ENCODE measurements around the gene ICE2. TPM values are rescaled to one million over a fixed set of nuclear protein-coding genes. Genes with fewer than 3 reads are reported as not detected.

Gene ICE2
- total and polyA plus RNA-seq, 2 of the 8 experiments (the other 6 are each of a cell fraction or from before 2014, with no cell fraction given) = 40.0 to 87.3 TPM

DNA sequence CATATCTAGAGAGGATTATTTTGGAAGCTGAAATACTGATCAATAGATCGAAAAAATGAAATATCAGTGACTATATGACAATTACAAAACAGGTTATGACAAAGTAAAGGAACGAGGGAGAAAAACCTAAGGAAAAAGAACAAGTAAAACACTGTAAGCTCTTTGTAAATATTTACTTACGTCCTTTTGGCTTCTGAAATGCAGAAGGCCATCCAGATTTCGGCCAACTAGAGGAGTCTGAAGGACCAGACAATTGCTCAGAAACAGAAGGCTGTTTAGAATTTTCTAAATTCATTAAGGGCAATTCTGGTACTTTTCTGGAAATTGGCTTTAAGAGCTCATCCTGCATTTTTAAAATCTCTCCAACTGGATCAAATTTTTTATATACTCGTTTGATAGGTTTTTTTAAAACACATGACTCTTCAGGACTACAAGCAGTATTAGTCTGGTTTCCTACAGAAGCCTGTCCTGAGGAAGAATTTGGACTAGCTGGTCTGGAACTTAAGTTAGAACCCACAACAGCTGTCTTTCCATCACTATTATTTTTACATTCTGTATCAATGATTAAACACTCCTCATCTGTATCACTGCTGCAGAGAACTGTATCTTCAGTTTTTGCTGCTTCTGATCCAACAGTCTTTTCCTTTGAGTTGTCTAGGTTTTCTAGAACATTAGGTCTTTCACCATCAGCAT is 30.1 kb downstream of the ICE2 start:
- H3K4me1 ChIP-seq (replicated peaks in 1 of 4; ENCODE audit: control insufficient read depth in 3 of 4, insufficient read depth in 4 of 4, low read length in 3 of 4) = no peaks in the 10 kb centered on the region
- no peak overlapping the region for H2BK5ac ChIP-seq (ENCODE audit: low read depth, low read length)
- no peaks in the 10 kb centered on the region for H3K79me2 ChIP-seq (ENCODE audit: control insufficient read depth in 1 of 2, insufficient read depth in 2 of 2, low read length in 2 of 2)
- no peak overlapping the region for H3K23ac ChIP-seq (ENCODE audit: insufficient read length)
- H4K91ac ChIP-seq (replicated peaks; ENCODE audit: insufficient read length, low read length) = no peak overlapping the region
- no peak overlapping the region for H3K4ac ChIP-seq (replicated peaks; ENCODE audit: insufficient read length, low read depth, low read length)
- ChIA-PET CTCF (ENCODE audit: partially characterized antibody) (interaction anchor here (0.7 to 1.8 kb wide), 5 partner anchors 8 to 120 kb away, joined by 3 to 6 read pairs (median 3); no protein-coding TSS in a partner anchor), POLR2A (ENCODE audit: partially characterized antibody) (interaction anchor here (0.6 to 1.5 kb wide), 3 partner anchors 9 to 18 kb away, joined by 3 read pairs; no protein-coding TSS in a partner anchor)
- no peak overlapping the region for H3K14ac ChIP-seq (ENCODE audit: insufficient read length)
- no peak overlapping the region for H3K4me2 ChIP-seq (ENCODE audit: insufficient read depth in 1 of 2, low read depth in 2 of 2, low read length in 2 of 2)
- H3K23me2 ChIP-seq (ENCODE audit: low read depth, low read length) = no peaks in the 10 kb centered on the region
- H3K18ac ChIP-seq (ENCODE audit: extremely low read depth, low read length) = no peak overlapping the region
- H3K27ac ChIP-seq (ENCODE audit: low read depth, low read length) = no peak overlapping the region
- H2AFZ ChIP-seq (ENCODE audit: low read length) = no peak overlapping the region
- no peak overlapping the region for H2BK12ac ChIP-seq (ENCODE audit: low read depth, low read length)
- no peak overlapping the region for H2BK120ac ChIP-seq (replicated peaks; ENCODE audit: low read depth, low read length)
- H3K9me3 ChIP-seq (ENCODE audit: insufficient read depth in 2 of 2, low read depth in 1 of 2, low read length in 1 of 2) = no peaks in the 10 kb centered on the region
- H4K20me1 ChIP-seq (replicated peaks in 1 of 2; ENCODE audit: control insufficient read depth in 1 of 2, insufficient read depth in 2 of 2, low read length in 2 of 2) = no peaks in the 10 kb centered on the region
- no peaks in the 10 kb centered on the region for H3K79me1 ChIP-seq (ENCODE audit: low read depth, low read length)
- FAIRE-seq (no peak), DNase-seq (ENCODE audit: low read depth in 1 of 2, low spot score in 2 of 2) (no peak)
- H3K27me3 ChIP-seq (replicated peaks in 1 of 4; ENCODE audit: control insufficient read depth in 3 of 4, extremely low read depth in 1 of 4, insufficient read depth in 3 of 4, low read length in 3 of 4) = no peaks in the 10 kb centered on the region
- no peak overlapping the region for H4K5ac ChIP-seq (ENCODE audit: insufficient read length, low read depth, low read length)
- no peak overlapping the region for H3K4me3 ChIP-seq (ENCODE audit: extremely low read depth in 1 of 4, insufficient read depth in 2 of 4, low read depth in 3 of 4, low read length in 4 of 4)
- no peak overlapping the region for H2AK5ac ChIP-seq (ENCODE audit: low read depth, low read length)
- no peak overlapping the region for H2BK15ac ChIP-seq (ENCODE audit: low read length)
- no peak overlapping the region for H3K9ac ChIP-seq (replicated peaks in 1 of 4; ENCODE audit: extremely low read depth in 1 of 4, low read depth in 3 of 4, low read length in 3 of 4)
- no peak overlapping the region for H3K56ac ChIP-seq (replicated peaks; ENCODE audit: insufficient read length, low read depth, low read length)
- peaks cover 0 to 46% (median 22%) of the 10 kb centered on the region in 4 experiments; a peak in 6 of 8 replicates for H3K36me3 ChIP-seq (ENCODE audit: control insufficient read depth in 2 of 4, insufficient read depth in 4 of 4, low read length in 3 of 4)
- WGBS, 2 experiments (ENCODE audit: extremely low coverage in 1 of 2, insufficient coverage in 1 of 2, insufficient read length in 1 of 2, insufficient replicate concordance in 2 of 2, low coverage in 1 of 2, low lambda C conversion rate in 2 of 2, missing lambda C conversion rate in 1 of 2) = 70% methylated on average over 5 of the region's 5 CpGs; no CpG with 5 or more reads in 1 of the 2 experiments
- H2BK20ac ChIP-seq (ENCODE audit: low read length) = no peak overlapping the region
- no peak overlapping the region for H4K8ac ChIP-seq (ENCODE audit: extremely low read depth, insufficient read depth, low read length)
- TF ChIP-seq TEAD4 (IDR thresholded peaks at IDR 0.05; ENCODE audit: low read depth, low read length) = no peak
- no peak for TF ChIP-seq ATF3 (IDR thresholded peaks at IDR 0.05; ENCODE audit: insufficient read depth, low read depth, low read length)
- TF ChIP-seq RXRA (IDR thresholded peaks at IDR 0.05; ENCODE audit: insufficient read depth, low read depth, low read length) = no peak
- TF ChIP-seq, protein P1, sequence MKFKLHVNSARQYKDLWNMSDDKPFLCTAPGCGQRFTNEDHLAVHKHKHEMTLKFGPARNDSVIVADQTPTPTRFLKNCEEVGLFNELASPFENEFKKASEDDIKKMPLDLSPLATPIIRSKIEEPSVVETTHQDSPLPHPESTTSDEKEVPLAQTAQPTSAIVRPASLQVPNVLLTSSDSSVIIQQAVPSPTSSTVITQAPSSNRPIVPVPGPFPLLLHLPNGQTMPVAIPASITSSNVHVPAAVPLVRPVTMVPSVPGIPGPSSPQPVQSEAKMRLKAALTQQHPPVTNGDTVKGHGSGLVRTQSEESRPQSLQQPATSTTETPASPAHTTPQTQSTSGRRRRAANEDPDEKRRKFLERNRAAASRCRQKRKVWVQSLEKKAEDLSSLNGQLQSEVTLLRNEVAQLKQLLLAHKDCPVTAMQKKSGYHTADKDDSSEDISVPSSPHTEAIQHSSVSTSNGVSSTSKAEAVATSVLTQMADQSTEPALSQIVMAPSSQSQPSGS (IDR thresholded peaks at IDR 0.05; ENCODE audit: low read length) = no peak
- TF ChIP-seq SRF (IDR thresholded peaks at IDR 0.05; ENCODE audit: low read depth, low read length) = no peak
- TF ChIP-seq BCL11A (IDR thresholded peaks at IDR 0.05; ENCODE audit: low read depth in 2 of 2, low read length in 2 of 2) = no peak
- TF ChIP-seq NRF1 (IDR thresholded peaks at IDR 0.05; ENCODE audit: low read depth, low read length) = no peak
- TF ChIP-seq MAX (IDR thresholded peaks at IDR 0.05) = no peak
- TF ChIP-seq TAF1 (IDR thresholded peaks at IDR 0.05; ENCODE audit: low read depth, low read length) = no peak
- no peak for TF ChIP-seq TAF7 (optimal IDR thresholded peaks at IDR 0.05; ENCODE audit: borderline replicate concordance, low read depth, low read length)

All from H1 (cell line).